Measurements from ENCODE around the gene MPPED1.

MPPED1 gene

GRCh38 chr22:43404673-43405385 is 7.0 kb upstream of the MPPED1 start:
- no peak for TF ChIP-seq TCF12 (IDR thresholded peaks at IDR 0.05; ENCODE audit: low read depth)

- no peak for TF ChIP-seq RAD21 (IDR thresholded peaks at IDR 0.05; ENCODE audit: low read depth)
- TF ChIP-seq, protein P1, sequence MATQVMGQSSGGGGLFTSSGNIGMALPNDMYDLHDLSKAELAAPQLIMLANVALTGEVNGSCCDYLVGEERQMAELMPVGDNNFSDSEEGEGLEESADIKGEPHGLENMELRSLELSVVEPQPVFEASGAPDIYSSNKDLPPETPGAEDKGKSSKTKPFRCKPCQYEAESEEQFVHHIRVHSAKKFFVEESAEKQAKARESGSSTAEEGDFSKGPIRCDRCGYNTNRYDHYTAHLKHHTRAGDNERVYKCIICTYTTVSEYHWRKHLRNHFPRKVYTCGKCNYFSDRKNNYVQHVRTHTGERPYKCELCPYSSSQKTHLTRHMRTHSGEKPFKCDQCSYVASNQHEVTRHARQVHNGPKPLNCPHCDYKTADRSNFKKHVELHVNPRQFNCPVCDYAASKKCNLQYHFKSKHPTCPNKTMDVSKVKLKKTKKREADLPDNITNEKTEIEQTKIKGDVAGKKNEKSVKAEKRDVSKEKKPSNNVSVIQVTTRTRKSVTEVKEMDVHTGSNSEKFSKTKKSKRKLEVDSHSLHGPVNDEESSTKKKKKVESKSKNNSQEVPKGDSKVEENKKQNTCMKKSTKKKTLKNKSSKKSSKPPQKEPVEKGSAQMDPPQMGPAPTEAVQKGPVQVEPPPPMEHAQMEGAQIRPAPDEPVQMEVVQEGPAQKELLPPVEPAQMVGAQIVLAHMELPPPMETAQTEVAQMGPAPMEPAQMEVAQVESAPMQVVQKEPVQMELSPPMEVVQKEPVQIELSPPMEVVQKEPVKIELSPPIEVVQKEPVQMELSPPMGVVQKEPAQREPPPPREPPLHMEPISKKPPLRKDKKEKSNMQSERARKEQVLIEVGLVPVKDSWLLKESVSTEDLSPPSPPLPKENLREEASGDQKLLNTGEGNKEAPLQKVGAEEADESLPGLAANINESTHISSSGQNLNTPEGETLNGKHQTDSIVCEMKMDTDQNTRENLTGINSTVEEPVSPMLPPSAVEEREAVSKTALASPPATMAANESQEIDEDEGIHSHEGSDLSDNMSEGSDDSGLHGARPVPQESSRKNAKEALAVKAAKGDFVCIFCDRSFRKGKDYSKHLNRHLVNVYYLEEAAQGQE (IDR thresholded peaks at IDR 0.05; ENCODE audit: low read depth): no peak
- TF ChIP-seq CREB1 (IDR thresholded peaks at IDR 0.05; ENCODE audit: low read depth): no peak
- TF ChIP-seq TAF1 (IDR thresholded peaks at IDR 0.05; ENCODE audit: low read depth): no peak
- no peak for TF ChIP-seq YY1 (IDR thresholded peaks at IDR 0.05; ENCODE audit: low read depth)
- TF ChIP-seq ZBTB7A (IDR thresholded peaks at IDR 0.05; ENCODE audit: low read depth): no peak
- TF ChIP-seq EGR1 (IDR thresholded peaks at IDR 0.05): no peak
- no peak for TF ChIP-seq CEBPB (IDR thresholded peaks at IDR 0.05)
- TF ChIP-seq, protein P2, sequence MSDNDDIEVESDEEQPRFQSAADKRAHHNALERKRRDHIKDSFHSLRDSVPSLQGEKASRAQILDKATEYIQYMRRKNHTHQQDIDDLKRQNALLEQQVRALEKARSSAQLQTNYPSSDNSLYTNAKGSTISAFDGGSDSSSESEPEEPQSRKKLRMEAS (IDR thresholded peaks at IDR 0.05): no peak
- TF ChIP-seq, protein P3, sequence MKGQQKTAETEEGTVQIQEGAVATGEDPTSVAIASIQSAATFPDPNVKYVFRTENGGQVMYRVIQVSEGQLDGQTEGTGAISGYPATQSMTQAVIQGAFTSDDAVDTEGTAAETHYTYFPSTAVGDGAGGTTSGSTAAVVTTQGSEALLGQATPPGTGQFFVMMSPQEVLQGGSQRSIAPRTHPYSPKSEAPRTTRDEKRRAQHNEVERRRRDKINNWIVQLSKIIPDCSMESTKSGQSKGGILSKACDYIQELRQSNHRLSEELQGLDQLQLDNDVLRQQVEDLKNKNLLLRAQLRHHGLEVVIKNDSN (IDR thresholded peaks at IDR 0.05): no peak
- TF ChIP-seq FOXM1 (IDR thresholded peaks at IDR 0.05; ENCODE audit: borderline replicate concordance, low read depth): no peak
- no peak for TF ChIP-seq TEAD4 (IDR thresholded peaks at IDR 0.05)
- TF ChIP-seq NFIC (IDR thresholded peaks at IDR 0.05): no peak
- no peak for TF ChIP-seq TCF12 (IDR thresholded peaks at IDR 0.05; ENCODE audit: low read depth)
Observed at GRCh38 chr22:43406186-43406790, 5.5 kb upstream of the MPPED1 start.

GRCh38 chr22:43407591-43407990 is 4.2 kb upstream of the MPPED1 start:
- TF ChIP-seq CEBPB (IDR thresholded peaks at IDR 0.05): no peak
- no peak for TF ChIP-seq TAF1 (IDR thresholded peaks at IDR 0.05; ENCODE audit: low read depth)
- TF ChIP-seq TEAD4 (IDR thresholded peaks at IDR 0.05): no peak
- no peak for TF ChIP-seq FOXM1 (IDR thresholded peaks at IDR 0.05; ENCODE audit: borderline replicate concordance, low read depth)
- no peak for TF ChIP-seq YY1 (IDR thresholded peaks at IDR 0.05; ENCODE audit: low read depth)
- TF ChIP-seq EGR1 (IDR thresholded peaks at IDR 0.05): no peak
- TF ChIP-seq, protein P3 (IDR thresholded peaks at IDR 0.05): no peak
- no peak for TF ChIP-seq RAD21 (IDR thresholded peaks at IDR 0.05; ENCODE audit: low read depth)
- no peak for TF ChIP-seq CREB1 (IDR thresholded peaks at IDR 0.05; ENCODE audit: low read depth)
- TF ChIP-seq, protein P1 (IDR thresholded peaks at IDR 0.05; ENCODE audit: low read depth): no peak
- TF ChIP-seq NFIC (IDR thresholded peaks at IDR 0.05): no peak

GRCh38 chr22:43408009-43408408 is 3.8 kb upstream of the MPPED1 start:
- no peak for TF ChIP-seq FOXM1 (IDR thresholded peaks at IDR 0.05; ENCODE audit: borderline replicate concordance, low read depth)
- no peak for TF ChIP-seq ZBTB7A (IDR thresholded peaks at IDR 0.05; ENCODE audit: low read depth)

DNA sequence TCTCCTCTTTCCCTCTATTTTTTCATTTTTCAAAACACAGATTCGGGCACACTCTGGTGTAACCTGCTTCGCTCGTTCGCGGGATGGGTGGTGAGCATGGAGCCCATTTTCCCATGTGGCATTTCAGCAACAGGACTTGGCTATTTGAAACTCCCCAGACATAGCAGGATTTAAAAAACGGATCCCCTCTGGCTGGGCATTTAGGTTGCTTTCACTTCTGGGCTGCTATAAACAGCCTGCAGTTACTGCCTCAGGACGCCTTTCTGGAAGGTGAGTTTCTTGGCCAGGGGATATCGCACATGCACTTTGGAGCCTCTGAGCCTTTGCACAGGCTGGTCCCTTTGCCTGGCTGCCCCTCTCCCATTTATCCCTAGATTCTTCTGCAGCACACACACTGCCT is 2.8 kb upstream of the MPPED1 start:
- TF ChIP-seq YY1 (IDR thresholded peaks at IDR 0.05; ENCODE audit: low read depth) (no peak), FOXM1 (IDR thresholded peaks at IDR 0.05; ENCODE audit: borderline replicate concordance, low read depth) (no peak), NFIC (IDR thresholded peaks at IDR 0.05) (no peak), TCF12 (IDR thresholded peaks at IDR 0.05; ENCODE audit: low read depth) (no peak), CREB1 (IDR thresholded peaks at IDR 0.05; ENCODE audit: low read depth) (no peak), TEAD4 (IDR thresholded peaks at IDR 0.05) (no peak), ZBTB7A (IDR thresholded peaks at IDR 0.05; ENCODE audit: low read depth) (no peak), TAF1 (IDR thresholded peaks at IDR 0.05; ENCODE audit: low read depth) (no peak), EGR1 (IDR thresholded peaks at IDR 0.05) (no peak), CEBPB (IDR thresholded peaks at IDR 0.05) (no peak), RAD21 (IDR thresholded peaks at IDR 0.05; ENCODE audit: low read depth) (no peak), EP300 (IDR thresholded peaks at IDR 0.05; ENCODE audit: borderline replicate concordance) (no peak)
- TF ChIP-seq, protein P2 (IDR thresholded peaks at IDR 0.05): no peak
- TF ChIP-seq, protein P3 (IDR thresholded peaks at IDR 0.05): no peak
- TF ChIP-seq, protein P1 (IDR thresholded peaks at IDR 0.05; ENCODE audit: low read depth): no peak
